ENCODE results near the gene SSTR1.

DNA sequence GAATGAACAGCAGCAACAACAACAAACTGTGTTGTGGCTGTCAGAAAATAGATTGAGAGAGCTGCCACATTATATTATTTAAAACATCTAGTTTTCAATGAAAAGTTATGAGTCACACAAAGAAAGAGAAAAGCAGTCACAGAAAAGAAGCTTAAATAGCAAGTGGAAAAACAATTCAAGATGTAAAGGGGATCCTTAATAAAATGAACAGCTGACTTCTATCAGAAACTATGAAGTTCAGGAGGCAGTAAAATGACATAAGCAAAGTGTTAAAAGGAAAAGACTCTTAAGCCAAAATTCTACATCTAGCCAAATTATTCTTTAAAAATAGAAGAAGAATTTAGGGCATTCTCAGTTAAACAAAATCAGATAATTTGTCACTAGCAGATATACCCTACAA is 42.6 kb downstream of the SSTR1 start:
- TF ChIP-seq, protein P1, sequence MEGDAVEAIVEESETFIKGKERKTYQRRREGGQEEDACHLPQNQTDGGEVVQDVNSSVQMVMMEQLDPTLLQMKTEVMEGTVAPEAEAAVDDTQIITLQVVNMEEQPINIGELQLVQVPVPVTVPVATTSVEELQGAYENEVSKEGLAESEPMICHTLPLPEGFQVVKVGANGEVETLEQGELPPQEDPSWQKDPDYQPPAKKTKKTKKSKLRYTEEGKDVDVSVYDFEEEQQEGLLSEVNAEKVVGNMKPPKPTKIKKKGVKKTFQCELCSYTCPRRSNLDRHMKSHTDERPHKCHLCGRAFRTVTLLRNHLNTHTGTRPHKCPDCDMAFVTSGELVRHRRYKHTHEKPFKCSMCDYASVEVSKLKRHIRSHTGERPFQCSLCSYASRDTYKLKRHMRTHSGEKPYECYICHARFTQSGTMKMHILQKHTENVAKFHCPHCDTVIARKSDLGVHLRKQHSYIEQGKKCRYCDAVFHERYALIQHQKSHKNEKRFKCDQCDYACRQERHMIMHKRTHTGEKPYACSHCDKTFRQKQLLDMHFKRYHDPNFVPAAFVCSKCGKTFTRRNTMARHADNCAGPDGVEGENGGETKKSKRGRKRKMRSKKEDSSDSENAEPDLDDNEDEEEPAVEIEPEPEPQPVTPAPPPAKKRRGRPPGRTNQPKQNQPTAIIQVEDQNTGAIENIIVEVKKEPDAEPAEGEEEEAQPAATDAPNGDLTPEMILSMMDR (IDR thresholded peaks at IDR 0.05): no peak
- no peak for TF ChIP-seq POLR2A (IDR thresholded peaks at IDR 0.05)
